Measurements from ENCODE around the gene ELOB.

DNA sequence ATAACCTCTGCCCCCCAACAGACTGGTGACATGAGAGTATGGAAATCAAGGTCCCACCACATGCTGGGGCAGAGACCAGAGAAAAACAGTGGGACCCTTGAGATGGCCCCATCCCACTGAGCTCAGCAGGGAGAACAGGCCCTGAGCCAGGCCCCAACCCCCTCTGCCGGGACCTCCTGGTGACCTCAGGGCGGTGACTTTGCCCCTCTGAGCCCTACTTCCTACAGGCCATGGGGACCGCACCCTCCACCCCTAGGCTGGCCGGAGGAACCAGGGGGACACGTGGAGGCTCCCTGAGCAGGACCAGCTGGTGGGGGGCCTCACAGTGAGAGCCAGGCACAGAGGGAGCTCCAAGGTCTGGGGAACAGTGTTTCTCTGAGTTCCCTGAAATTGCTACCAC, 38.5 kb downstream of the ELOB start:
- TF ChIP-seq POLR2AphosphoS5 (IDR thresholded peaks at IDR 0.05; ENCODE audit: low read depth, low read length) (no peak), REST (IDR thresholded peaks at IDR 0.05; ENCODE audit: insufficient read depth in 1 of 2, low read depth in 2 of 2, low read length in 2 of 2) (no peak), SIN3A (IDR thresholded peaks at IDR 0.05; ENCODE audit: borderline replicate concordance, insufficient read depth, low read length) (no peak), TAF1 (IDR thresholded peaks at IDR 0.05; ENCODE audit: borderline replicate concordance, insufficient read depth, low read length) (no peak)
